ENCODE data around the gene JPH4. TPM values are rescaled to one million over a fixed set of nuclear protein-coding genes. Genes with fewer than 3 reads are reported as not detected.
A peak's percentile ranks its signal among the peaks of the same experiment; 100 is the strongest.

JPH4 gene
- total and polyA plus RNA-seq, 8 donors = 0.15 to 1.1 (median 0.47) TPM; not detected in 2

- WGBS, 5 donors = 91 to 97% (median 94%) methylated on average over 12 of the region's 12 CpGs
- TF ChIP-seq CTCF (IDR thresholded peaks at IDR 0.05) = no peak
- TF ChIP-seq POLR2A (IDR thresholded peaks at IDR 0.05) = no peak
- no peak for TF ChIP-seq POLR2AphosphoS5 (IDR thresholded peaks at IDR 0.05)
- Histone ChIP-seq H3K36me3 (peaks cover 0 to 17% (median 6%) of the 10 kb centered on the region in 4 donors), H3K4me1 (no peaks in the 10 kb centered on the region), H3K4me3 (no peak overlapping the region), H3K27ac (no peak overlapping the region), H3K9me3 (no peaks in the 10 kb centered on the region), H3K27me3 (no peaks in the 10 kb centered on the region)
- intact Hi-C loops (cut with DNase I; ENCODE audit: low total_unique reads) = no loop called here
- DNase-seq = no peak
Observed at GRCh38 chr14:23531391-23531790, 47.2 kb downstream of the JPH4 start.

- H3K27ac ChIP-seq = no peak overlapping the region
- DNase-seq = peak in 1 of 2 donors; percentile 49
- no peaks in the 10 kb centered on the region for H3K27me3 ChIP-seq
- WGBS, 5 donors = 71 to 83% (median 80%) methylated on average over 9 to 10 of the region's 10 CpGs
- intact Hi-C loops (cut with DNase I; ENCODE audit: low total_unique reads) = no loop called here
- H3K4me3 ChIP-seq = no peak overlapping the region
- TF ChIP-seq POLR2A (IDR thresholded peaks at IDR 0.05) (no peak), EP300 (IDR thresholded peaks at IDR 0.05) (no peak), CTCF (IDR thresholded peaks at IDR 0.05) (no peak), POLR2AphosphoS5 (IDR thresholded peaks at IDR 0.05) (no peak)
- peaks cover 0 to 25% (median 9%) of the 10 kb centered on the region in 4 donors for H3K36me3 ChIP-seq
- H3K9me3 ChIP-seq = no peaks in the 10 kb centered on the region
- no peaks in the 10 kb centered on the region for H3K4me1 ChIP-seq
Observed at GRCh38 chr14:23530375-23531055, 48.1 kb downstream of the JPH4 start.

GRCh38 chr14:23529016-23529415 is 49.6 kb downstream of the JPH4 start:
- Histone ChIP-seq H3K36me3 (peaks cover 0 to 22% (median 5%) of the 10 kb centered on the region in 4 donors), H3K27ac (no peak overlapping the region), H3K4me3 (no peak overlapping the region), H3K4me1 (no peaks in the 10 kb centered on the region), H3K27me3 (no peaks in the 10 kb centered on the region), H3K9me3 (no peaks in the 10 kb centered on the region)
- DNase-seq = no peak
- no peak for TF ChIP-seq POLR2A (IDR thresholded peaks at IDR 0.05)
- no peak for TF ChIP-seq POLR2AphosphoS5 (IDR thresholded peaks at IDR 0.05)
- no peak for TF ChIP-seq CTCF (IDR thresholded peaks at IDR 0.05)
- no peak for TF ChIP-seq EP300 (IDR thresholded peaks at IDR 0.05)
- intact Hi-C loops (cut with DNase I; ENCODE audit: low total_unique reads) = no loop called here
- WGBS, 5 donors = 82 to 92% (median 89%) methylated on average over 3 of the region's 3 CpGs

DNA sequence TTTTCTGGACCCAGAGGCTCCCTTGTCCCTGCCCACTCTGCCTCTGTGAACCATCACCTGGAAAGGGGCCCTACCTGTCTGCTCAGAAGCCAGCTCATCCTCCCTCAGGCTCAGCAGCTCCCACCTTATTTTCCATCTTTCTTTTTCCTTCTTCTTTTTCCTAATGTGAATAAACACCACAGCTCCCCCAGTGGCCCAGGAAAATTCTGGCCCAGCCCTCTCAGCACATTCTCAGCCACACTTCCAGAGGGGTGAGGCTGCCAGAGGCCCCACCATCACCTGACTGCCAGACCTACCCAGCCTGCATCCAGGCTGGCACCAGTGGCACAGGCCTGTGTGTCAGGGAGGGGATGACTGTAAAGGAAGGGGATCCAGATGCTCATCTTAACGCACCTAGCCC is 50.0 kb downstream of the JPH4 start:
- Histone ChIP-seq H3K27ac (no peak overlapping the region), H3K4me3 (no peak overlapping the region), H3K9me3 (no peaks in the 10 kb centered on the region), H3K27me3 (no peaks in the 10 kb centered on the region), H3K4me1 (no peaks in the 10 kb centered on the region), H3K36me3 (peaks cover 0 to 21% (median 5%) of the 10 kb centered on the region in 4 donors)
- 69 to 93% (median 76%) methylated on average over 1 of the region's 1 CpG for WGBS, 5 donors
- no peak for DNase-seq
- TF ChIP-seq POLR2AphosphoS5 (IDR thresholded peaks at IDR 0.05) (no peak), EP300 (IDR thresholded peaks at IDR 0.05) (no peak), CTCF (IDR thresholded peaks at IDR 0.05) (no peak), POLR2A (IDR thresholded peaks at IDR 0.05) (no peak)
- intact Hi-C loops (cut with DNase I; ENCODE audit: low total_unique reads) = no loop called here

Data from stomach (tissue), 9 donors.